CD14-positive monocyte (primary cell): ENCODE data around the gene BAIAP2L2. TPM values are rescaled to one million over a fixed set of nuclear protein-coding genes. Genes with fewer than 3 reads are reported as not detected.

ENCODE experiments used
- DNase-seq, 3 donors: peaks; one replicate each; pipeline ENCODE4 v3.0.0-alpha.2; 2011 to 2022
- H2AFZ ChIP-seq: 2 replicates; pipeline ENCODE4 v1.6.0; 2012; ENCODE audit warnings: mild to moderate bottlenecking, low read depth, low read length, inconsistent platforms; ENCODE audit not compliant: insufficient read depth, poor library complexity, severe bottlenecking
- H3K27ac ChIP-seq, 2 donors: 1 replicate in 1 of 2; 2 replicates in 1 of 2; pipeline ENCODE4 v1.5.1; 2012 to 2013; ENCODE audit warnings: low read length in 2 of 2, control low read depth in 1 of 2, inconsistent platforms in 1 of 2, low read depth in 1 of 2, mild to moderate bottlenecking in 1 of 2
- H3K27me3 ChIP-seq, 2 donors: one replicate each; pipeline versions ENCODE4 v1.6.0 to v1.6.1; 2011 to 2013; ENCODE audit warnings: low read length in 2 of 2; ENCODE audit not compliant: control insufficient read depth in 2 of 2, insufficient read depth in 2 of 2
- H3K36me3 ChIP-seq, 2 donors: replicated peaks in 1 of 2; 1 replicate in 1 of 2; 2 replicates in 1 of 2; pipeline versions ENCODE4 v1.5.1 to v1.6.1; 2012 to 2013; ENCODE audit warnings: low read length in 2 of 2, control low read depth in 1 of 2, inconsistent platforms in 1 of 2, mild to moderate bottlenecking in 1 of 2; ENCODE audit not compliant: insufficient read depth in 2 of 2, control insufficient read depth in 1 of 2
- H3K4me1 ChIP-seq, 2 donors: 1 replicate in 1 of 2; 2 replicates in 1 of 2; pipeline versions ENCODE4 v1.5.1 to v1.6.1; 2012 to 2013; ENCODE audit warnings: low read length in 2 of 2, control low read depth in 1 of 2, inconsistent platforms in 1 of 2, mild to moderate bottlenecking in 1 of 2, moderate library complexity in 1 of 2; ENCODE audit not compliant: insufficient read depth in 2 of 2, control insufficient read depth in 1 of 2
- H3K4me2 ChIP-seq: replicated peaks from 2 replicates; pipeline ENCODE3; 2012; ENCODE audit warnings: low read length, moderate library complexity, mild to moderate bottlenecking; ENCODE audit not compliant: poor library complexity, severe bottlenecking; ENCODE audit errors: extremely low read depth
- H3K4me3 ChIP-seq, 3 experiments: fragments of 200-600 bp in 1 of 3; sonication (generic) in 1 of 3; replicated peaks in 1 of 3; 1 replicate in 2 of 3; 2 replicates in 1 of 3; pipeline ENCODE4 v1.5.1; 2011 to 2013; ENCODE audit warnings: low read length in 3 of 3, mild to moderate bottlenecking in 3 of 3, control low read depth in 2 of 3, low read depth in 2 of 3, inconsistent platforms in 1 of 3, moderate library complexity in 1 of 3
- H3K79me2 ChIP-seq: 2 replicates; pipeline ENCODE4 v1.6.0; 2012; ENCODE audit warnings: mild to moderate bottlenecking, control low read depth, inconsistent platforms, low read length, moderate library complexity; ENCODE audit not compliant: insufficient read depth
- H3K9ac ChIP-seq: 2 replicates; pipeline ENCODE4 v1.6.0; 2017; ENCODE audit warnings: low read length, mild to moderate bottlenecking; ENCODE audit not compliant: insufficient read depth, poor library complexity, severe bottlenecking
- H3K9me3 ChIP-seq, 2 donors: replicated peaks in 1 of 2; 1 replicate in 1 of 2; 2 replicates in 1 of 2; pipeline versions ENCODE4 v1.5.1 to v1.6.1; 2012 to 2013; ENCODE audit warnings: low read length in 2 of 2, control low read depth in 1 of 2; ENCODE audit not compliant: control insufficient read depth in 1 of 2, insufficient read depth in 1 of 2
- H4K20me1 ChIP-seq: 2 replicates; pipeline ENCODE4 v1.6.0; 2012; ENCODE audit warnings: mild to moderate bottlenecking, low read length, control low read depth, moderate library complexity; ENCODE audit not compliant: insufficient read depth
- H3K27ac Mint-ChIP-seq, 7 donors: one replicate each; pipeline ENCODE4 v1.8.0; 2020; ENCODE audit warnings: mild to moderate bottlenecking in 7 of 7, mixed read lengths in 7 of 7, moderate library complexity in 6 of 7, inconsistent platforms in 2 of 7
- H3K27me3 Mint-ChIP-seq, 3 donors: one replicate each; pipeline ENCODE4 v1.8.0; 2021 to 2022; ENCODE audit warnings: low read depth in 3 of 3, mild to moderate bottlenecking in 3 of 3, mixed read lengths in 3 of 3, moderate library complexity in 3 of 3, inconsistent platforms in 1 of 3
- H3K36me3 Mint-ChIP-seq, 2 donors: one replicate each; pipeline ENCODE4 v1.8.0; 2020; ENCODE audit warnings: mixed read lengths in 2 of 2, inconsistent platforms in 1 of 2, mild to moderate bottlenecking in 1 of 2
- H3K4me1 Mint-ChIP-seq: one replicate; pipeline ENCODE4 v1.8.0; 2020; ENCODE audit warnings: mild to moderate bottlenecking, mixed read lengths
- H3K4me3 Mint-ChIP-seq, 2 donors: one replicate each; pipeline ENCODE4 v1.8.0; 2020; ENCODE audit warnings: mild to moderate bottlenecking in 2 of 2, mixed read lengths in 2 of 2, moderate library complexity in 1 of 2
- H3K9me3 Mint-ChIP-seq, 7 donors: one replicate each; pipeline ENCODE4 v1.8.0; 2020 to 2022; ENCODE audit warnings: mixed read lengths in 7 of 7, mild to moderate bottlenecking in 6 of 7, moderate library complexity in 6 of 7, inconsistent platforms in 2 of 7
- WGBS: methylation state at CpG from one replicate; pipeline ENCODE4 v1.1.5; 2013; ENCODE audit warnings: missing lambda C conversion rate; ENCODE audit not compliant: insufficient coverage; 5-methylcytosine and 5-hydroxymethylcytosine counted together
- intact Hi-C, 2 donors: fragments of 100-400 bp; cut with micrococcal nuclease; formaldehyde crosslinking; loops; one replicate each; pipeline versions ENCODE4 v1.15.0 to v1.15.1; 2023
- polyA plus RNA-seq, 3 donors: library from polyadenylated mRNA; depleted of rRNA in 1 of 3; unstranded in 2 of 3; stranded (reverse) in 1 of 3; fragments of 300-500 nt in 2 of 3; fragments of >200 nt in 1 of 3; fragmentation: Illumina TruSeq in 2 of 3; gene quantifications; 1 replicate in 2 of 3; 2 replicates in 1 of 3; pipeline ENCODE4 v1.2.3, GENCODE V29; 2012 to 2021
- TF ChIP-seq, protein P1 (sequence below): fragments of 200-600 bp; IDR thresholded peaks from one replicate; pipeline ENCODE4 v1.8.0; 2022; ENCODE audit warnings: antibody characterized with exemption, mild to moderate bottlenecking

Gene BAIAP2L2
- polyA plus RNA-seq, 3 donors: 0.11 TPM; not detected in 2

- intact Hi-C loops: no loop called here
- Mint-ChIP-seq H3K27ac (no peak overlapping the region), H3K9me3 (peaks cover 0 to 3% (median 0%) of the 10 kb centered on the region in 7 donors), H3K36me3 (peaks cover 13 to 28% of the 10 kb centered on the region in 2 donors), H3K27me3 (peaks cover 0 to 5% (median 0%) of the 10 kb centered on the region in 3 donors), H3K4me1 (peaks cover 6% of the 10 kb centered on the region), H3K4me3 (no peak overlapping the region)
- H3K4me1 ChIP-seq: no peaks in the 10 kb centered on the region
- TF ChIP-seq, protein P1, sequence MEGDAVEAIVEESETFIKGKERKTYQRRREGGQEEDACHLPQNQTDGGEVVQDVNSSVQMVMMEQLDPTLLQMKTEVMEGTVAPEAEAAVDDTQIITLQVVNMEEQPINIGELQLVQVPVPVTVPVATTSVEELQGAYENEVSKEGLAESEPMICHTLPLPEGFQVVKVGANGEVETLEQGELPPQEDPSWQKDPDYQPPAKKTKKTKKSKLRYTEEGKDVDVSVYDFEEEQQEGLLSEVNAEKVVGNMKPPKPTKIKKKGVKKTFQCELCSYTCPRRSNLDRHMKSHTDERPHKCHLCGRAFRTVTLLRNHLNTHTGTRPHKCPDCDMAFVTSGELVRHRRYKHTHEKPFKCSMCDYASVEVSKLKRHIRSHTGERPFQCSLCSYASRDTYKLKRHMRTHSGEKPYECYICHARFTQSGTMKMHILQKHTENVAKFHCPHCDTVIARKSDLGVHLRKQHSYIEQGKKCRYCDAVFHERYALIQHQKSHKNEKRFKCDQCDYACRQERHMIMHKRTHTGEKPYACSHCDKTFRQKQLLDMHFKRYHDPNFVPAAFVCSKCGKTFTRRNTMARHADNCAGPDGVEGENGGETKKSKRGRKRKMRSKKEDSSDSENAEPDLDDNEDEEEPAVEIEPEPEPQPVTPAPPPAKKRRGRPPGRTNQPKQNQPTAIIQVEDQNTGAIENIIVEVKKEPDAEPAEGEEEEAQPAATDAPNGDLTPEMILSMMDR: no peak
- H3K4me2 ChIP-seq: no peak overlapping the region
- no peaks in the 10 kb centered on the region for H3K79me2 ChIP-seq
- no CpG with 5 or more reads among the region's 4 CpGs for WGBS
- DNase-seq: no peak
- H3K27ac ChIP-seq: no peak overlapping the region
- H3K9ac ChIP-seq: no peak overlapping the region
- no peaks in the 10 kb centered on the region for H3K36me3 ChIP-seq
- no peaks in the 10 kb centered on the region for H3K9me3 ChIP-seq
- no peaks in the 10 kb centered on the region for H4K20me1 ChIP-seq
- H3K27me3 ChIP-seq: no peaks in the 10 kb centered on the region
- H3K4me3 ChIP-seq: no peak overlapping the region
- H2AFZ ChIP-seq: no peak overlapping the region
These were observed 22.8 kb upstream of the BAIAP2L2 start for GRCh38 chr22:38133331-38133730.

- Mint-ChIP-seq H3K27me3 (peaks cover 0 to 6% (median 0%) of the 10 kb centered on the region in 3 donors), H3K36me3 (peaks cover 13 to 28% of the 10 kb centered on the region in 2 donors), H3K4me1 (peaks cover 6% of the 10 kb centered on the region), H3K27ac (no peak overlapping the region), H3K9me3 (peaks cover 0 to 3% (median 0%) of the 10 kb centered on the region in 7 donors), H3K4me3 (no peak overlapping the region)
- Histone ChIP-seq H3K4me1 (no peaks in the 10 kb centered on the region), H3K4me3 (no peak overlapping the region), H2AFZ (no peak overlapping the region), H3K27ac (no peak overlapping the region), H3K79me2 (no peaks in the 10 kb centered on the region), H3K4me2 (no peak overlapping the region), H3K27me3 (no peaks in the 10 kb centered on the region), H3K9ac (no peak overlapping the region), H4K20me1 (no peaks in the 10 kb centered on the region), H3K9me3 (no peaks in the 10 kb centered on the region), H3K36me3 (no peaks in the 10 kb centered on the region)
- WGBS: 96% methylated on average over 22 of the region's 28 CpGs
- intact Hi-C loops: no loop called here
- no peak for DNase-seq
- TF ChIP-seq, protein P1: no peak
These were observed 22.3 kb upstream of the BAIAP2L2 start for GRCh38 chr22:38132794-38133193.
